CD4-positive, alpha-beta T cell treated with Interleukin-6 for 4 hours (primary cell): Measurements from ENCODE around the gene LRRTM3.

Experiments
- DNase-seq: peaks from one replicate; pipeline ENCODE4 v3.0.0-alpha.2; 2020; ENCODE audit warnings: mixed read lengths

LRRTM3 gene

GRCh38 chr10:66925896-66926715, at the start of gene LRRTM3:
Gene LRRTM3, plus strand, starts transcription at chr10:66926036.
- no peak for DNase-seq

GRCh38 chr10:66877361-66877760, 48.5 kb upstream of the LRRTM3 start:
- DNase-seq, result no peak

GRCh38 chr10:66880292-66880691, 45.5 kb upstream of the LRRTM3 start:
- no peak for DNase-seq

GRCh38 chr10:66880826-66881225, 45.0 kb upstream of the LRRTM3 start:
- no peak for DNase-seq

- DNase-seq, result no peak
Measured at GRCh38 chr10:66881814-66882213, 44.0 kb upstream of the LRRTM3 start.

GRCh38 chr10:66882271-66882670, 43.6 kb upstream of the LRRTM3 start:
- no peak for DNase-seq

GRCh38 chr10:66886848-66887247, 39.0 kb upstream of the LRRTM3 start:
- DNase-seq, result no peak

GRCh38 chr10:66888237-66888636, 37.6 kb upstream of the LRRTM3 start:
- no peak for DNase-seq

- DNase-seq, result no peak
Measured at GRCh38 chr10:66892871-66893270, 33.0 kb upstream of the LRRTM3 start.

GRCh38 chr10:66910671-66911070, 15.2 kb upstream of the LRRTM3 start:
- DNase-seq, result no peak

GRCh38 chr10:66916030-66916429, 9.8 kb upstream of the LRRTM3 start:
- DNase-seq, result no peak

GRCh38 chr10:66917104-66917503, 8.7 kb upstream of the LRRTM3 start:
- no peak for DNase-seq

GRCh38 chr10:66919248-66919647, 6.6 kb upstream of the LRRTM3 start:
- DNase-seq, result no peak

GRCh38 chr10:66924674-66925345, 1.0 kb upstream of the LRRTM3 start:
- DNase-seq, result no peak

GRCh38 chr10:66925373-66925772, 463 bp upstream of the LRRTM3 start:
- DNase-seq, result no peak

GRCh38 chr10:66926841-66927240, 1.0 kb downstream of the LRRTM3 start:
- no peak for DNase-seq

- DNase-seq, result no peak
Measured at GRCh38 chr10:66927251-66927935, 1.6 kb downstream of the LRRTM3 start.

- no peak for DNase-seq
Measured at GRCh38 chr10:66927971-66928770, 2.3 kb downstream of the LRRTM3 start.

GRCh38 chr10:66928776-66929175, 2.9 kb downstream of the LRRTM3 start:
- DNase-seq, result no peak

GRCh38 chr10:66929375-66929774, 3.5 kb downstream of the LRRTM3 start:
- no peak for DNase-seq

GRCh38 chr10:66931340-66931948, 5.6 kb downstream of the LRRTM3 start:
- DNase-seq, result no peak

GRCh38 chr10:66931949-66932343, 6.1 kb downstream of the LRRTM3 start:
- no peak for DNase-seq

GRCh38 chr10:66934711-66935110, 8.9 kb downstream of the LRRTM3 start:
- DNase-seq, result no peak
